WTC11 (cell line): ENCODE data around the gene ST8SIA4. TPM values are rescaled to one million over a fixed set of nuclear protein-coding genes. Genes with fewer than 3 reads are reported as not detected.

Experiments
- ATAC-seq: fragments of 200-7000 bp; cut with Tn5 transposase; 2 replicates; pipeline ENCODE4 v1.10.0; 2021; ENCODE audit warnings: mild to moderate bottlenecking, moderate library complexity
- CTCF ChIA-PET: fragments of 300-600 bp; sonication (Branson Sonifier 250); formaldehyde crosslinking; loops from one replicate; lab custom pipeline; 2021; ENCODE audit warnings: antibody characterized with exemption; lab: Charles Lee
- POLR2A ChIA-PET: fragments of 350-600 bp; sonication (Branson Sonifier 250); formaldehyde crosslinking; loops from one replicate; lab custom pipeline; 2021; ENCODE audit warnings: antibody characterized with exemption; lab: Charles Lee
- DNase-seq: peaks from one replicate; pipeline ENCODE4 v3.0.0; 2021; ENCODE audit warnings: low spot score
- H3K27ac Mint-ChIP-seq: 2 replicates; pipeline ENCODE4 v1.8.0; 2021; ENCODE audit warnings: mixed read lengths
- H3K27me3 Mint-ChIP-seq: 2 replicates; pipeline ENCODE4 v1.8.0; 2021; ENCODE audit warnings: low read depth, mild to moderate bottlenecking, moderate library complexity, mixed read lengths
- H3K36me3 Mint-ChIP-seq: 2 replicates; pipeline ENCODE4 v1.8.0; 2021; ENCODE audit warnings: mixed read lengths
- H3K4me1 Mint-ChIP-seq: 2 replicates; pipeline ENCODE4 v1.8.0; 2022; ENCODE audit warnings: mixed read lengths
- H3K4me3 Mint-ChIP-seq: 2 replicates; pipeline ENCODE4 v1.8.0; 2021; ENCODE audit warnings: mild to moderate bottlenecking, moderate library complexity, mixed read lengths
- H3K9me3 Mint-ChIP-seq: 2 replicates; pipeline ENCODE4 v1.8.0; 2021; ENCODE audit warnings: mixed read lengths
- ATF1 ChIP-seq: sonication (generic); formaldehyde crosslinking; IDR thresholded peaks from 2 replicates; pipeline ENCODE4 v1.8.1; 2023; ENCODE audit warnings: mild to moderate bottlenecking, moderate library complexity, missing genetic modification reagents
- MYBL2 ChIP-seq: sonication (generic); formaldehyde crosslinking; IDR thresholded peaks from 2 replicates; pipeline ENCODE4 v1.8.1; 2023; ENCODE audit warnings: mild to moderate bottlenecking, moderate library complexity, missing genetic modification reagents
- NFATC4 ChIP-seq: fragments of 250-450 bp; sonication (Bioruptor Pico); IDR thresholded peaks from 2 replicates; pipeline ENCODE4 v1.9.0; 2021; ENCODE audit warnings: mild to moderate bottlenecking
- OVOL2 ChIP-seq: fragments of 250-450 bp; sonication (Bioruptor Pico); IDR thresholded peaks from 2 replicates; pipeline ENCODE4 v1.9.0; 2021; ENCODE audit warnings: mild to moderate bottlenecking, borderline replicate concordance
- RORB ChIP-seq: fragments of 250-450 bp; sonication (Bioruptor Pico); IDR thresholded peaks from 2 replicates; pipeline ENCODE4 v1.9.0; 2021; ENCODE audit warnings: mild to moderate bottlenecking
- SMAD4 ChIP-seq: sonication (generic); formaldehyde crosslinking; IDR thresholded peaks from 2 replicates; pipeline ENCODE4 v1.8.0; 2022; ENCODE audit warnings: mild to moderate bottlenecking, missing genetic modification reagents
- TEAD1 ChIP-seq: sonication (generic); formaldehyde crosslinking; IDR thresholded peaks from 2 replicates; pipeline ENCODE4 v1.8.0; 2022; ENCODE audit warnings: mild to moderate bottlenecking, missing genetic modification reagents
- TP53 ChIP-seq: sonication (generic); formaldehyde crosslinking; IDR thresholded peaks from 2 replicates; pipeline ENCODE4 v1.8.1; 2023; ENCODE audit warnings: mild to moderate bottlenecking, missing genetic modification reagents
- ZNF138 ChIP-seq: sonication (generic); formaldehyde crosslinking; conservative IDR thresholded peaks from 2 replicates; pipeline ENCODE4 v1.8.1; 2022; ENCODE audit warnings: mild to moderate bottlenecking, moderate library complexity, missing genetic modification reagents
- ZNF423 ChIP-seq: fragments of 250-450 bp; sonication (Bioruptor Pico); IDR thresholded peaks from 2 replicates; pipeline ENCODE4 v2.1.2; 2022; ENCODE audit warnings: mild to moderate bottlenecking, moderate library complexity
- total RNA-seq: library from RNA; stranded (reverse); gene quantifications from 3 replicates; pipeline ENCODE4 v1.2.3, GENCODE V29; 2021
- TF ChIP-seq, protein P1 (sequence below): fragments of 250-450 bp; sonication (Bioruptor Pico); IDR thresholded peaks from 2 replicates; pipeline ENCODE4 v1.9.0; 2021; ENCODE audit warnings: mild to moderate bottlenecking
- TF ChIP-seq, protein P2 (sequence below): fragments of 250-450 bp; sonication (Bioruptor Pico); conservative IDR thresholded peaks from 2 replicates; pipeline ENCODE4 v1.9.0; 2021; ENCODE audit warnings: mild to moderate bottlenecking
- TF ChIP-seq, protein P3 (sequence below): sonication (generic); formaldehyde crosslinking; IDR thresholded peaks from 2 replicates; pipeline ENCODE4 v1.8.0; 2022; ENCODE audit warnings: mild to moderate bottlenecking, missing genetic modification reagents
- TF ChIP-seq, protein P4 (sequence below): sonication (generic); formaldehyde crosslinking; IDR thresholded peaks from 2 replicates; pipeline ENCODE4 v1.8.1; 2022; ENCODE audit warnings: mild to moderate bottlenecking, missing genetic modification reagents, moderate library complexity, borderline replicate concordance
- TF ChIP-seq, protein P5 (sequence below): fragments of 250-450 bp; sonication (Bioruptor Pico); IDR thresholded peaks from 2 replicates; pipeline ENCODE4 v2.1.2; 2022; ENCODE audit warnings: mild to moderate bottlenecking, moderate library complexity
- TF ChIP-seq, protein P6 (sequence below): sonication (generic); formaldehyde crosslinking; IDR thresholded peaks from 2 replicates; pipeline ENCODE4 v1.8.0; 2022; ENCODE audit warnings: missing genetic modification reagents
- TF ChIP-seq, protein P7 (sequence below): fragments of 250-450 bp; sonication (Bioruptor Pico); IDR thresholded peaks from 2 replicates; pipeline ENCODE4 v1.9.0; 2021; ENCODE audit warnings: moderate library complexity, mild to moderate bottlenecking, inconsistent platforms, borderline replicate concordance
- TF ChIP-seq, protein P8 (sequence below): sonication (generic); formaldehyde crosslinking; IDR thresholded peaks from 2 replicates; pipeline ENCODE4 v1.8.1; 2023; ENCODE audit warnings: mild to moderate bottlenecking, missing genetic modification reagents, moderate library complexity

ST8SIA4 gene
- total RNA-seq, 1 experiment from 2014 or later: 1.3 TPM

DNA sequence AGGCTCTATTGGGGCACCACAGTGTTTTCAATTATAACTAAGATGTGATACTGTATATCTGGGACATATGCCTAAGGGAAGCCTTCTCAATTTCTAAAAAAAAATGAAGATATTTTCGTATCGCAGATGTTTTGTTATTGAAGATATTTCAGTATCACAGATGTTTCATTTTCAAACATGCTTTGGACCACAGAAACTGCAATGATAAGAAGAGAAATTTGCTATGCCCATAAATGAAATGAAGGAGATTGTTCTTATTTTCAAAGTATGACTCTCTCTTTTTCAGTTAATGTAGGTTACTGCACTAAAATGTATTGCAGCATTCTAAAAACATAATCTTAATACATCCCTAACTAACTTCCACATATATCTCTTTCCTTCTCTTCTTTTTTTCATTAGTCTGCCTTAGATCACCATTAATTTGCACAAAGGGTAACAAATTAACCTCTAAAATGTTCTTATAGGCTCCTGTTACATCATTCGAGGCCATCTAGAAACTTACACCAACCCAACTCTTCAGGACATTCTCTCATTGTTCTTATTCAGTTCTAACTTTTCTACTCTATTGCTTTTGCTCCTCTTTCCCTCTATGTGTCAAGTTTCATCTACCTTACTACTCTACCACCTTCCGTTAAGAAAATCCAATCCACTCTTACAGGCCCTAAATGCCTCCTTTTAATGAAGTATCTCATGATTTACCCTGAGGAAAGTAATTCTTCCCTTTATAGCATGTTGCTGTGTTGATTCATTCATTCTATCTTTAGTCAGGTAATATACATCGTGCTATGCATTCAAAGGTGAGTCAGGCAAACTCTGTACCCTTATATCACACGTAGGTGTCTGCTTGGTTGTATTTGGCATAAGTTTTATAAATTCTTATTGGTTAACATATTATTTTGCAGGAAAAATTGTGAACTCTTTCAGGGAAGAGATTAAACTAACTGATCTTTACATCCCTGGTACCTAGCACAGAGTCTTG, 70.5 kb downstream of the ST8SIA4 start (continued):
- TF ChIP-seq, protein P1, sequence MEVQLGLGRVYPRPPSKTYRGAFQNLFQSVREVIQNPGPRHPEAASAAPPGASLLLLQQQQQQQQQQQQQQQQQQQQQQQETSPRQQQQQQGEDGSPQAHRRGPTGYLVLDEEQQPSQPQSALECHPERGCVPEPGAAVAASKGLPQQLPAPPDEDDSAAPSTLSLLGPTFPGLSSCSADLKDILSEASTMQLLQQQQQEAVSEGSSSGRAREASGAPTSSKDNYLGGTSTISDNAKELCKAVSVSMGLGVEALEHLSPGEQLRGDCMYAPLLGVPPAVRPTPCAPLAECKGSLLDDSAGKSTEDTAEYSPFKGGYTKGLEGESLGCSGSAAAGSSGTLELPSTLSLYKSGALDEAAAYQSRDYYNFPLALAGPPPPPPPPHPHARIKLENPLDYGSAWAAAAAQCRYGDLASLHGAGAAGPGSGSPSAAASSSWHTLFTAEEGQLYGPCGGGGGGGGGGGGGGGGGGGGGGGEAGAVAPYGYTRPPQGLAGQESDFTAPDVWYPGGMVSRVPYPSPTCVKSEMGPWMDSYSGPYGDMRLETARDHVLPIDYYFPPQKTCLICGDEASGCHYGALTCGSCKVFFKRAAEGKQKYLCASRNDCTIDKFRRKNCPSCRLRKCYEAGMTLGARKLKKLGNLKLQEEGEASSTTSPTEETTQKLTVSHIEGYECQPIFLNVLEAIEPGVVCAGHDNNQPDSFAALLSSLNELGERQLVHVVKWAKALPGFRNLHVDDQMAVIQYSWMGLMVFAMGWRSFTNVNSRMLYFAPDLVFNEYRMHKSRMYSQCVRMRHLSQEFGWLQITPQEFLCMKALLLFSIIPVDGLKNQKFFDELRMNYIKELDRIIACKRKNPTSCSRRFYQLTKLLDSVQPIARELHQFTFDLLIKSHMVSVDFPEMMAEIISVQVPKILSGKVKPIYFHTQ (CRISPR knock-in tag): no peak

DNA sequence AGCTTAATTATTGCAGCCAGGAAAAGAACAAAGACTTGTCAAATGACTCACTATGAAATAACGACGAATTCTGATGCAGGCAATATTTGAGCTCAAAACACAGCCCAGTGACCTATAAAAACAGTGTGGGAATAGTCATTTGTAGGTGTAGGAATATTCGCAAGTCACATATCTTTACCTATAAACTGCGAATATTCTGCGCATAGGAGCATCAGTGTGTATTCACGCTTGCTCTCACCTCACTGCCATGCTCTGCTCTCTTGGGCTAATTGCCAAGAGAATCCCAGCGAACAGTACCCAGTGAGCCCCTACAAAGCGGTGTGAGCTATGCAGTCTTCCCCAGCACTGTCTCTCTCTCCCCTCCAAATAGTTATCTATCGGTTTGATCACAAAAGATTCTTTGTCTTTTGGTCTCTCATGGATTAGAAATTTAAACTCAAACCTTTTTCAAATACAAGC, 74.2 kb downstream of the ST8SIA4 start:
- Mint-ChIP-seq H3K36me3 (no peaks in the 10 kb centered on the region), H3K27me3 (no peaks in the 10 kb centered on the region), H3K4me3 (no peak overlapping the region)
- TF ChIP-seq RORB (CRISPR knock-in tag) (no peak), NFATC4 (CRISPR knock-in tag) (no peak), ZNF423 (no peak), TEAD1 (CRISPR knock-in tag) (no peak), ZNF138 (no peak), SMAD4 (no peak), MYBL2 (CRISPR knock-in tag) (no peak), TP53 (CRISPR knock-in tag) (no peak), ATF1 (CRISPR knock-in tag) (no peak), OVOL2 (CRISPR knock-in tag) (no peak)
- TF ChIP-seq, protein P2, sequence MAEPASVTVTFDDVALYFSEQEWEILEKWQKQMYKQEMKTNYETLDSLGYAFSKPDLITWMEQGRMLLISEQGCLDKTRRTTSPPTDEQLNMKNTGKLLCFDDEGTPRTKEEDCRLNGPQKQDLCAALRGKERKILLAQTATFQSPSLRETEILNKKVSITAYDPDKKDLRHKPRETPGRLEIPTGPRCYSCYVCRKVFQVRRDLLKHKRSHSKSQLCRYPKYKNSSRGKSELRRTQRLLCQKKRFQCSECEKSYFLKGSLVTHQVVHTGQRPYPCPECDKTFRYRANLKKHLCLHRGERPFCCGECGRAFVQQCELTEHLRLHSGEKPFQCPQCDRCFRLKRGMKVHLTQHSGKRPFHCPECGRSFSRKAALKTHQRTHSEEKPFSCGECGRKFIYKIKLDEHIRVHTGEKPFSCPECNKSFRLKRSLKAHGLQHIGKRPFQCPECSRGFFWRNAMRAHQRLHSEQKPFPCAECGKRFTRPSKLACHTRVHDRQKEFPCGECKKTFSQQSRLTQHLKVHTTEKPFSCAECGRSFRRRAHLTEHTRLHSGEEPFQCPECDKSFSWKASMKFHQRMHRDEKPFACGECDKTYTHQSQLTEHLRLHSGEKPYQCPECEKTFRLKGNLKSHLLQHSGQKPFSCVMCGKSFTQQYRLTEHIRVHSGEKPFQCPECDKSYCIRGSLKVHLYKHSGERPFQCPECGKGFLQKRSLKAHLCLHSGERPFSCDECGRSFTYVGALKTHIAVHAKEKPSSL (CRISPR knock-in tag): no peak
- TF ChIP-seq, protein P3, sequence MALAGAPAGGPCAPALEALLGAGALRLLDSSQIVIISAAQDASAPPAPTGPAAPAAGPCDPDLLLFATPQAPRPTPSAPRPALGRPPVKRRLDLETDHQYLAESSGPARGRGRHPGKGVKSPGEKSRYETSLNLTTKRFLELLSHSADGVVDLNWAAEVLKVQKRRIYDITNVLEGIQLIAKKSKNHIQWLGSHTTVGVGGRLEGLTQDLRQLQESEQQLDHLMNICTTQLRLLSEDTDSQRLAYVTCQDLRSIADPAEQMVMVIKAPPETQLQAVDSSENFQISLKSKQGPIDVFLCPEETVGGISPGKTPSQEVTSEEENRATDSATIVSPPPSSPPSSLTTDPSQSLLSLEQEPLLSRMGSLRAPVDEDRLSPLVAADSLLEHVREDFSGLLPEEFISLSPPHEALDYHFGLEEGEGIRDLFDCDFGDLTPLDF (CRISPR knock-in tag): no peak
- TF ChIP-seq, protein P4, sequence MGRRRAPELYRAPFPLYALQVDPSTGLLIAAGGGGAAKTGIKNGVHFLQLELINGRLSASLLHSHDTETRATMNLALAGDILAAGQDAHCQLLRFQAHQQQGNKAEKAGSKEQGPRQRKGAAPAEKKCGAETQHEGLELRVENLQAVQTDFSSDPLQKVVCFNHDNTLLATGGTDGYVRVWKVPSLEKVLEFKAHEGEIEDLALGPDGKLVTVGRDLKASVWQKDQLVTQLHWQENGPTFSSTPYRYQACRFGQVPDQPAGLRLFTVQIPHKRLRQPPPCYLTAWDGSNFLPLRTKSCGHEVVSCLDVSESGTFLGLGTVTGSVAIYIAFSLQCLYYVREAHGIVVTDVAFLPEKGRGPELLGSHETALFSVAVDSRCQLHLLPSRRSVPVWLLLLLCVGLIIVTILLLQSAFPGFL (CRISPR knock-in tag): no peak
- TF ChIP-seq, protein P5, sequence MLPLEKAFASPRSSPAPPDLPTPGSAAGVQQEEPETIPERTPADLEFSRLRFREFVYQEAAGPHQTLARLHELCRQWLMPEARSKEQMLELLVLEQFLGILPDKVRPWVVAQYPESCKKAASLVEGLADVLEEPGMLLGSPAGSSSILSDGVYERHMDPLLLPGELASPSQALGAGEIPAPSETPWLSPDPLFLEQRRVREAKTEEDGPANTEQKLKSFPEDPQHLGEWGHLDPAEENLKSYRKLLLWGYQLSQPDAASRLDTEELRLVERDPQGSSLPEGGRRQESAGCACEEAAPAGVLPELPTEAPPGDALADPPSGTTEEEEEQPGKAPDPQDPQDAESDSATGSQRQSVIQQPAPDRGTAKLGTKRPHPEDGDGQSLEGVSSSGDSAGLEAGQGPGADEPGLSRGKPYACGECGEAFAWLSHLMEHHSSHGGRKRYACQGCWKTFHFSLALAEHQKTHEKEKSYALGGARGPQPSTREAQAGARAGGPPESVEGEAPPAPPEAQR: no peak
- TF ChIP-seq, protein P6, sequence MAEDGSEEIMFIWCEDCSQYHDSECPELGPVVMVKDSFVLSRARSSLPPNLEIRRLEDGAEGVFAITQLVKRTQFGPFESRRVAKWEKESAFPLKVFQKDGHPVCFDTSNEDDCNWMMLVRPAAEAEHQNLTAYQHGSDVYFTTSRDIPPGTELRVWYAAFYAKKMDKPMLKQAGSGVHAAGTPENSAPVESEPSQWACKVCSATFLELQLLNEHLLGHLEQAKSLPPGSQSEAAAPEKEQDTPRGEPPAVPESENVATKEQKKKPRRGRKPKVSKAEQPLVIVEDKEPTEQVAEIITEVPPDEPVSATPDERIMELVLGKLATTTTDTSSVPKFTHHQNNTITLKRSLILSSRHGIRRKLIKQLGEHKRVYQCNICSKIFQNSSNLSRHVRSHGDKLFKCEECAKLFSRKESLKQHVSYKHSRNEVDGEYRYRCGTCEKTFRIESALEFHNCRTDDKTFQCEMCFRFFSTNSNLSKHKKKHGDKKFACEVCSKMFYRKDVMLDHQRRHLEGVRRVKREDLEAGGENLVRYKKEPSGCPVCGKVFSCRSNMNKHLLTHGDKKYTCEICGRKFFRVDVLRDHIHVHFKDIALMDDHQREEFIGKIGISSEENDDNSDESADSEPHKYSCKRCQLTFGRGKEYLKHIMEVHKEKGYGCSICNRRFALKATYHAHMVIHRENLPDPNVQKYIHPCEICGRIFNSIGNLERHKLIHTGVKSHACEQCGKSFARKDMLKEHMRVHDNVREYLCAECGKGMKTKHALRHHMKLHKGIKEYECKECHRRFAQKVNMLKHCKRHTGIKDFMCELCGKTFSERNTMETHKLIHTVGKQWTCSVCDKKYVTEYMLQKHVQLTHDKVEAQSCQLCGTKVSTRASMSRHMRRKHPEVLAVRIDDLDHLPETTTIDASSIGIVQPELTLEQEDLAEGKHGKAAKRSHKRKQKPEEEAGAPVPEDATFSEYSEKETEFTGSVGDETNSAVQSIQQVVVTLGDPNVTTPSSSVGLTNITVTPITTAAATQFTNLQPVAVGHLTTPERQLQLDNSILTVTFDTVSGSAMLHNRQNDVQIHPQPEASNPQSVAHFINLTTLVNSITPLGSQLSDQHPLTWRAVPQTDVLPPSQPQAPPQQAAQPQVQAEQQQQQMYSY (CRISPR knock-in tag): no peak
- TF ChIP-seq, protein P7, sequence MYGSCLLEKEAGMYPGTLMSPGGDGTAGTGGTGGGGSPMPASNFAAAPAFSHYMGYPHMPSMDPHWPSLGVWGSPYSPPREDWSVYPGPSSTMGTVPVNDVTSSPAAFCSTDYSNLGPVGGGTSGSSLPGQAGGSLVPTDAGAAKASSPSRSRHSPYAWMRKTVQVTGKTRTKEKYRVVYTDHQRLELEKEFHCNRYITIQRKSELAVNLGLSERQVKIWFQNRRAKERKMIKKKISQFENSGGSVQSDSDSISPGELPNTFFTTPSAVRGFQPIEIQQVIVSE: no peak
- TF ChIP-seq, protein P8, sequence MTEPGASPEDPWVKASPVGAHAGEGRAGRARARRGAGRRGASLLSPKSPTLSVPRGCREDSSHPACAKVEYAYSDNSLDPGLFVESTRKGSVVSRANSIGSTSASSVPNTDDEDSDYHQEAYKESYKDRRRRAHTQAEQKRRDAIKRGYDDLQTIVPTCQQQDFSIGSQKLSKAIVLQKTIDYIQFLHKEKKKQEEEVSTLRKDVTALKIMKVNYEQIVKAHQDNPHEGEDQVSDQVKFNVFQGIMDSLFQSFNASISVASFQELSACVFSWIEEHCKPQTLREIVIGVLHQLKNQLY (CRISPR knock-in tag): no peak

More for the DNA sequence above, 74.2 kb downstream of the ST8SIA4 start:
- ATAC-seq: no peak
- ChIA-PET POLR2A (no interaction called here), CTCF (interaction anchor here (1.1 kb wide), 1 partner anchor 57 kb away, joined by 3 read pairs; no protein-coding TSS in a partner anchor)
- DNase-seq: no peak
- no peak overlapping the region for H3K27ac Mint-ChIP-seq
- peaks cover 26% of the 10 kb centered on the region for H3K4me1 Mint-ChIP-seq
- no peaks in the 10 kb centered on the region for H3K9me3 Mint-ChIP-seq
